ENCODE data around the gene EMP3. TPM values are rescaled to one million over a fixed set of nuclear protein-coding genes. Genes with fewer than 3 reads are reported as not detected.
A peak's percentile ranks its signal among the peaks of the same experiment; 100 is the strongest.

EMP3 gene, protein sequence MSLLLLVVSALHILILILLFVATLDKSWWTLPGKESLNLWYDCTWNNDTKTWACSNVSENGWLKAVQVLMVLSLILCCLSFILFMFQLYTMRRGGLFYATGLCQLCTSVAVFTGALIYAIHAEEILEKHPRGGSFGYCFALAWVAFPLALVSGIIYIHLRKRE
- total RNA-seq (2011; cell fraction: chromatin; rRNA removed; ENCODE audit: low replicate concordance), result 94.2 and 300 TPM in 2 replicates
- 624 and 788 TPM in 2 replicates for total RNA-seq (2011; cell fraction: nucleolus; rRNA removed)
- 425 and 454 TPM in 2 replicates for total RNA-seq (2011; cell fraction: nucleoplasm; rRNA removed)
- 137 and 194 TPM in 2 replicates for total RNA-seq (2014; rRNA removed)
- 184 and 204 TPM in 2 replicates for total RNA-seq (2014; rRNA removed; fragmentation: Illumina TruSeq; extraction: Trizol)
- total RNA-seq (2015; rRNA removed; fragmentation: Illumina TruSeq; extraction: Trizol), result 386 and 393 TPM in 2 replicates
- total RNA-seq (2021), result 296 and 321 TPM in 2 replicates
- polyA plus RNA-seq (2011; rRNA removed), result 355 and 448 TPM in 2 replicates
- polyA plus RNA-seq (2011; cell fraction: cytosol; rRNA removed), result 690 and 1,312 TPM in 2 replicates
- polyA plus RNA-seq (2011; cell fraction: nucleus; rRNA removed), result 177 and 267 TPM in 2 replicates
- polyA plus RNA-seq (2012), result 325 and 506 TPM in 2 replicates
- polyA plus RNA-seq (2014; fragmentation: Illumina TruSeq; extraction: Trizol), result 308 and 333 TPM in 2 replicates
- 100 to 1,000 TPM; 123 to 227 TPM for polyA plus RNA-seq (2014; fragmentation: Nextera tagmentation; extraction: Ambion mirVana)
- 314 and 369 TPM in 2 replicates for polyA plus RNA-seq (2014; rRNA removed)
- 191 and 276 TPM in 2 replicates for polyA minus RNA-seq (2011; rRNA and poly(A)+ RNA removed)
- 149 and 202 TPM in 2 replicates for polyA minus RNA-seq (2011; cell fraction: cytosol; rRNA and poly(A)+ RNA removed)
- 51.7 and 64.9 TPM in 2 replicates for polyA minus RNA-seq (2011; cell fraction: nucleus; rRNA and poly(A)+ RNA removed)
- percentile 94 among the genes with signal in this experiment for Bru-seq, nascent RNA
- BruChase-seq, experiment 1, labeled RNA remaining after a 2-hour chase, result percentile 88 among the genes with signal in this experiment
- percentile 90 among the genes with signal in this experiment for BruChase-seq, experiment 2, labeled RNA remaining after a 6-hour chase
- long read RNA-seq, experiment 1, transcript EMP3-201 (5 exons, 876 nt), result major isoform, 425 of 566 reads
- long read RNA-seq, experiment 1, transcript EMP3-206 (6 exons, 683 nt), result minor isoform, 7 of 566 reads
- long read RNA-seq, experiment 1, transcript EMP3-203 (3 exons, 263 nt), result minor isoform, 22 of 566 reads
- long read RNA-seq, experiment 1, transcript EMP3-204 (4 exons, 761 nt), result minor isoform, 43 of 566 reads
- long read RNA-seq, experiment 1, partial matches to known transcripts, result 26 of 566 reads
- long read RNA-seq, experiment 1, other reads (novel, unspliced or antisense), result 36 of 566 reads
- long read RNA-seq, experiment 2, transcript EMP3-205 (2 exons, 406 nt), result minor isoform, 8 of 460 reads
- long read RNA-seq, experiment 2, transcript EMP3-203 (3 exons, 263 nt), result minor isoform, 9 of 460 reads
- long read RNA-seq, experiment 2, transcript EMP3-201 (5 exons, 876 nt), result major isoform, 272 of 460 reads
- long read RNA-seq, experiment 2, transcript EMP3-204 (4 exons, 761 nt), result minor isoform, 26 of 460 reads
- long read RNA-seq, experiment 2, partial matches to known transcripts, result 126 of 460 reads
- long read RNA-seq, experiment 2, other reads (novel, unspliced or antisense), result 11 of 460 reads
- long read RNA-seq, experiment 3, transcript EMP3-201 (5 exons, 876 nt), result major isoform, 220 of 262 reads
- long read RNA-seq, experiment 3, transcript EMP3-204 (4 exons, 761 nt), result minor isoform, 14 of 262 reads
- long read RNA-seq, experiment 3, partial matches to known transcripts, result 12 of 262 reads
- long read RNA-seq, experiment 3, other reads (novel, unspliced or antisense), result 9 of 262 reads

DNA sequence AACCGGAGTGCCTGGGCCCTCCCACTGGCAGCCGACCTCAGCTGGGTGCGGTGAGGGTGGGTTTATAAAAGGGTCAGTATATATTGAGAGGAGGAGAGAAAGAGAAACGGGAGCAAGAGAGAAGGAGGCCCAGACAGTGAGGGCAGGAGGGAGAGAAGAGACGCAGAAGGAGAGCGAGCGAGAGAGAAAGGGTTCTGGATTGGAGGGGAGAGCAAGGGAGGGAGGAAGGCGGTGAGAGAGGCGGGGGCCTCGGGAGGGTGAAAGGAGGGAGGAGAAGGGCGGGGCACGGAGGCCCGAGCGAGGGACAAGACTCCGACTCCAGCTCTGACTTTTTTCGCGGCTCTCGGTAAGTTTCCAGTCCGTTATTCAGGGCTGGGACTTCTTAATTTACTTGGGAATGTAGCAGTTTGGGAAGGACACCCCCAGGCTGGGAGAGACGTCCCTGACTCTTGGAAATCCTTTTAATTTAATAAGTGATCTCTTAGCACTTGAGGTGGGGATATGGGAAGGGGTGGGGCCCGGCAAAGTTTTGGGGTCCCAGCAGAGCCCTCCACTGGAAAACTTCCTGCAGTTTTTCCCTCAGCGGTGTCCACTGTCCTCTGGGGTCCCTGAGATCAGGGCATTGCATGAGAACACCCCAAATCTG is at the start of gene EMP3:
EMP3 (plus strand) TSS at position 288 of the 646 bp plus-strand sequence. CDS start 1,293 bp downstream, outside the sequence.
- peak within 1 kb of the TSS; percentile 64 for H3K4me3 ChIP-seq
- 4% methylated on average over 15 of the region's 22 CpGs for WGBS (ENCODE audit: insufficient coverage, low coverage, missing lambda C conversion rate)
- H2AFZ ChIP-seq (ENCODE audit: low read depth, low read length), result peak within 1 kb of the TSS; percentile 85
- CTCF ChIA-PET (ENCODE audit: low intra/inter-chr PET ratio), result no interaction called here
- POLR2A ChIA-PET, result interaction anchor here (0.6 to 2.3 kb wide), 7 partner anchors 7 to 830 kb away, joined by 3 to 7 read pairs (median 3); partner anchors contain the start of gene HRC
- peak; percentile 83 for FAIRE-seq
- intact Hi-C loops (cut with micrococcal nuclease) (loop anchor here (10.0 kb wide), 1 partner anchor 69 kb away; the partner anchor contains the start of genes GRIN2D and KDELR1), in situ Hi-C loops (cut with MboI) (no loop called here)
- peaks cover 5% of the 10 kb centered on the region for H3K9me1 ChIP-seq (ENCODE audit: control insufficient read depth, insufficient read depth, low read length)
- peak within 1 kb of the TSS; percentile 88 to 95 for H3K9ac ChIP-seq (ENCODE audit: insufficient read depth in 1 of 2, low read depth in 2 of 2, low read length in 2 of 2)
- H3K9me3 ChIP-seq (replicated peaks; ENCODE audit: control insufficient read depth, insufficient read depth, low read depth, low read length), result peaks cover 8% of the 10 kb centered on the region
- peaks cover 56% of the 10 kb centered on the region for H3K79me2 ChIP-seq (ENCODE audit: control insufficient read depth, insufficient read depth, low read length)
- BruUV-seq (replicated peaks), result TSS peak; percentile 75
- peak within 1 kb of the TSS; percentile 96 for H3K27ac ChIP-seq (ENCODE audit: extremely low read depth, low read depth, low read length)
- ATAC-seq, result peak; percentile 69
- peaks cover 31% of the 10 kb centered on the region for H3K36me3 ChIP-seq (ENCODE audit: control insufficient read depth, insufficient read depth, low read length)
- H3K4me1 ChIP-seq (replicated peaks in 1 of 2; ENCODE audit: control insufficient read depth in 2 of 2, insufficient read depth in 2 of 2, low read length in 2 of 2), result peaks cover 27 to 70% of the 10 kb centered on the region in 2 experiments
- no peaks in the 10 kb centered on the region for H4K20me1 ChIP-seq (replicated peaks; ENCODE audit: control insufficient read depth, insufficient read depth, low read length)
- H3K27me3 ChIP-seq (ENCODE audit: control insufficient read depth in 2 of 2, insufficient read depth in 2 of 2, low read length in 2 of 2), result no peaks in the 10 kb centered on the region
- peak within 1 kb of the TSS; percentile 86 for H3K4me2 ChIP-seq (ENCODE audit: insufficient read depth, low read length)
- peak; percentile 73 to 94 (median 84) for DNase-seq (ENCODE audit: extremely low read depth in 1 of 4, low spot score in 3 of 4)
- TF ChIP-seq ZNF184 (CRISPR knock-in tag; IDR thresholded peaks at IDR 0.05) (no peak), ZFP30 (CRISPR knock-in tag; IDR thresholded peaks at IDR 0.05; ENCODE audit: borderline replicate concordance) (no peak), MAFG (tag; conservative IDR thresholded peaks at IDR 0.05) (no peak), ZKSCAN1 (IDR thresholded peaks at IDR 0.05; ENCODE audit: low read depth, low read length) (no peak)
- TF ChIP-seq, protein P1, sequence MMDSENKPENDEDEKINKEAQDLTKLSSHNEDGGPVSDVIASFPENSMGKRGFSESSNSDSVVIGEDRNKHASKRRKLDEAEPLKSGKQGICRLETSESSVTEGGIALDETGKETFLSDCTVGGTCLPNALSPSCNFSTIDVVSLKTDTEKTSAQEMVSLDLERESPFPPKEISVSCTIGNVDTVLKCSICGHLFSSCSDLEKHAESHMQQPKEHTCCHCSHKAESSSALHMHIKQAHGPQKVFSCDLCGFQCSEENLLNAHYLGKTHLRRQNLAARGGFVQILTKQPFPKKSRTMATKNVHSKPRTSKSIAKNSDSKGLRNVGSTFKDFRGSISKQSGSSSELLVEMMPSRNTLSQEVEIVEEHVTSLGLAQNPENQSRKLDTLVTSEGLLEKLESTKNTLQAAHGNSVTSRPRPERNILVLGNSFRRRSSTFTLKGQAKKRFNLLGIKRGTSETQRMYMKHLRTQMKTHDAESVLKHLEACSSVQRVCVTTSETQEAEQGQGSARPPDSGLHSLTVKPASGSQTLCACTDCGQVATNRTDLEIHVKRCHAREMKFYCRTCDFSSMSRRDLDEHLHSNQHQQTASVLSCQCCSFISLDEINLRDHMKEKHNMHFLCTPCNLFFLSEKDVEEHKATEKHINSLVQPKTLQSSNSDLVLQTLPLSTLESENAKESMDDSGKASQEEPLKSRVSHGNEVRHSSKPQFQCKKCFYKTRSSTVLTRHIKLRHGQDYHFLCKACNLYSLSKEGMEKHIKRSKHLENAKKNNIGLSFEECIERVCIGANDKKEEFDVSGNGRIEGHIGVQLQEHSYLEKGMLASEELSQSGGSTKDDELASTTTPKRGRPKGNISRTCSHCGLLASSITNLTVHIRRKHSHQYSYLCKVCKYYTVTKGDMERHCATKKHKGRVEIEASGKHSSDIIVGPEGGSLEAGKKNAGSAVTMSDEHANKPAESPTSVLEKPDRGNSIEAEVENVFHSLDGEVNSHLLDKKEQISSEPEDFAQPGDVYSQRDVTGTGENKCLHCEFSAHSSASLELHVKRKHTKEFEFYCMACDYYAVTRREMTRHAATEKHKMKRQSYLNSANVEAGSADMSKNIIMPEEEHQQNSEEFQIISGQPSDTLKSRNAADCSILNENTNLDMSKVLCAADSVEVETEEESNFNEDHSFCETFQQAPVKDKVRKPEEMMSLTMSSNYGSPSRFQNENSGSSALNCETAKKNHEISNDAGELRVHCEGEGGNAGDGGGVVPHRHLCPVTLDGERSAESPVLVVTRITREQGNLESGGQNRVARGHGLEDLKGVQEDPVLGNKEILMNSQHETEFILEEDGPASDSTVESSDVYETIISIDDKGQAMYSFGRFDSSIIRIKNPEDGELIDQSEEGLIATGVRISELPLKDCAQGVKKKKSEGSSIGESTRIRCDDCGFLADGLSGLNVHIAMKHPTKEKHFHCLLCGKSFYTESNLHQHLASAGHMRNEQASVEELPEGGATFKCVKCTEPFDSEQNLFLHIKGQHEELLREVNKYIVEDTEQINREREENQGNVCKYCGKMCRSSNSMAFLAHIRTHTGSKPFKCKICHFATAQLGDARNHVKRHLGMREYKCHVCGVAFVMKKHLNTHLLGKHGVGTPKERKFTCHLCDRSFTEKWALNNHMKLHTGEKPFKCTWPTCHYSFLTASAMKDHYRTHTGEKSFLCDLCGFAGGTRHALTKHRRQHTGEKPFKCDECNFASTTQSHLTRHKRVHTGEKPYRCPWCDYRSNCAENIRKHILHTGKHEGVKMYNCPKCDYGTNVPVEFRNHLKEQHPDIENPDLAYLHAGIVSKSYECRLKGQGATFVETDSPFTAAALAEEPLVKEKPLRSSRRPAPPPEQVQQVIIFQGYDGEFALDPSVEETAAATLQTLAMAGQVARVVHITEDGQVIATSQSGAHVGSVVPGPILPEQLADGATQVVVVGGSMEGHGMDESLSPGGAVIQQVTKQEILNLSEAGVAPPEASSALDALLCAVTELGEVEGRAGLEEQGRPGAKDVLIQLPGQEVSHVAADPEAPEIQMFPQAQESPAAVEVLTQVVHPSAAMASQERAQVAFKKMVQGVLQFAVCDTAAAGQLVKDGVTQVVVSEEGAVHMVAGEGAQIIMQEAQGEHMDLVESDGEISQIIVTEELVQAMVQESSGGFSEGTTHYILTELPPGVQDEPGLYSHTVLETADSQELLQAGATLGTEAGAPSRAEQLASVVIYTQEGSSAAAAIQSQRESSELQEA (IDR thresholded peaks at IDR 0.05; ENCODE audit: low read depth), result peak; percentile 43; the same call in 1 of the 2 replicates

Data from K562 (cell line).